Stimulated activated CD8-positive, alpha-beta memory T cell treated with anti-CD3 and anti-CD28 coated beads, Interleukin-2, amount 100 ng/mL, for 1 hour (primary cell): ENCODE data around the gene BPHL.
"Not testable (repeated sequence)": the region's sequence is repeated elsewhere in the genome, so short reads cannot be mapped to it uniquely, and the experiment has no call there.

ENCODE experiments used
- DNase-seq, 2 donors: peaks; one replicate each; pipeline ENCODE4 v3.0.0-alpha.2; 2020; ENCODE audit warnings: low read depth in 2 of 2

BPHL gene

GRCh38 chr6:3122823-3123182 is 4.3 kb downstream of the BPHL start:
- DNase-seq, result no peak

- no peak for DNase-seq
Measured at GRCh38 chr6:3124667-3125066, 6.2 kb downstream of the BPHL start.

GRCh38 chr6:3125815-3126214 is 7.3 kb downstream of the BPHL start:
- no peak for DNase-seq

- no peak for DNase-seq
Measured at GRCh38 chr6:3128356-3129108, 10.0 kb downstream of the BPHL start.

GRCh38 chr6:3131695-3132094 is 13.2 kb downstream of the BPHL start:
- DNase-seq, result no peak

GRCh38 chr6:3133515-3133914 is 15.0 kb downstream of the BPHL start:
- no peak for DNase-seq

- DNase-seq, result no peak
Measured at GRCh38 chr6:3135668-3136291, 17.3 kb downstream of the BPHL start.

GRCh38 chr6:3136292-3137011 is 17.9 kb downstream of the BPHL start:
- DNase-seq, result no peak

GRCh38 chr6:3137057-3137777 is 18.7 kb downstream of the BPHL start:
- DNase-seq, result no peak

GRCh38 chr6:3137873-3138272 is 19.4 kb downstream of the BPHL start:
- DNase-seq, result not testable (repeated sequence)

GRCh38 chr6:3138341-3138740 is 19.8 kb downstream of the BPHL start:
- DNase-seq, result no peak

GRCh38 chr6:3139090-3139903 is 20.8 kb downstream of the BPHL start:
- no peak for DNase-seq

- no peak for DNase-seq
Measured at GRCh38 chr6:3140201-3140600, 21.7 kb downstream of the BPHL start.

GRCh38 chr6:3142536-3142935 is 24.0 kb downstream of the BPHL start:
- DNase-seq, result no peak

- no peak for DNase-seq
Measured at GRCh38 chr6:3143158-3143557, 24.6 kb downstream of the BPHL start.

- DNase-seq, result no peak
Measured at GRCh38 chr6:3144571-3144970, 26.1 kb downstream of the BPHL start.

- no peak for DNase-seq
Measured at GRCh38 chr6:3147914-3148757, 29.6 kb downstream of the BPHL start.

GRCh38 chr6:3151691-3152090 is 33.2 kb downstream of the BPHL start:
- DNase-seq, result no peak

GRCh38 chr6:3152689-3153088 is 34.2 kb downstream of the BPHL start:
- no peak for DNase-seq

GRCh38 chr6:3155416-3155815 is 36.9 kb downstream of the BPHL start:
- DNase-seq, result not testable (repeated sequence)
